Activated CD8-positive, alpha-beta memory T cell treated with anti-CD3 and anti-CD28 coated beads for 4 hours (primary cell): ENCODE measurements around the gene COX14.
"Not testable (repeated sequence)": the region's sequence is repeated elsewhere in the genome, so short reads cannot be mapped to it uniquely, and the experiment has no call there.

Source experiments
- DNase-seq, 2 donors: peaks; one replicate each; pipeline ENCODE4 v3.0.0-alpha.2; 2020; ENCODE audit warnings: low read depth in 2 of 2

COX14 gene

GRCh38 chr12:50154947-50155346 is 42.9 kb downstream of the COX14 start:
- DNase-seq, result not testable (repeated sequence)

GRCh38 chr12:50156641-50157040 is 44.6 kb downstream of the COX14 start:
- DNase-seq, result no peak

GRCh38 chr12:50157259-50157658 is 45.2 kb downstream of the COX14 start:
- no peak for DNase-seq

- DNase-seq, result no peak
Observed at GRCh38 chr12:50160643-50161042, 48.6 kb downstream of the COX14 start.

GRCh38 chr12:50162230-50162629 is 50.2 kb downstream of the COX14 start:
- DNase-seq, result no peak

GRCh38 chr12:50164963-50165362 is 52.9 kb downstream of the COX14 start:
- DNase-seq, result no peak

GRCh38 chr12:50166799-50167048 is 54.7 kb downstream of the COX14 start:
- DNase-seq, result peak in 1 of 2 donors; percentile 7

- DNase-seq, result peak; percentile 91 to 92
Observed at GRCh38 chr12:50167049-50167828, 55.2 kb downstream of the COX14 start, which contains the start of gene CERS5. CERS5 (minus strand) TSS chr12:50167369; CDS start chr12:50167297, 72 bp downstream.
